Liver (tissue), 9 donors: ENCODE data around the gene TMEM187. TPM values are rescaled to one million over a fixed set of nuclear protein-coding genes. Genes with fewer than 3 reads are reported as not detected.

Experiments
- DNase-seq: peaks from one replicate; pipeline ENCODE4 v3.0.0-alpha.2; 2017; ENCODE audit warnings: low spot score
- H3K27ac ChIP-seq, 2 donors: one replicate each; pipeline ENCODE4 v1.7.0; 2013; ENCODE audit warnings: inconsistent platforms in 2 of 2, low read length in 2 of 2, control low read depth in 1 of 2, low read depth in 1 of 2, mild to moderate bottlenecking in 1 of 2
- H3K27me3 ChIP-seq, 4 donors: one replicate each; pipeline versions ENCODE4 v1.6.1 to v1.7.0; 2013; ENCODE audit warnings: low read length in 3 of 4, inconsistent platforms in 1 of 4, mild to moderate bottlenecking in 1 of 4, moderate library complexity in 1 of 4; ENCODE audit not compliant: control insufficient read depth in 4 of 4, insufficient read depth in 4 of 4
- H3K36me3 ChIP-seq, 4 donors: one replicate each; pipeline versions ENCODE4 v1.6.1 to v1.7.0; 2013; ENCODE audit warnings: low read length in 3 of 4, mild to moderate bottlenecking in 3 of 4, low read depth in 1 of 4, moderate library complexity in 1 of 4; ENCODE audit not compliant: control insufficient read depth in 4 of 4, insufficient read depth in 3 of 4
- H3K4me1 ChIP-seq, 4 donors: one replicate each; pipeline versions ENCODE4 v1.6.1 to v1.7.0; 2013; ENCODE audit warnings: low read length in 3 of 4, mild to moderate bottlenecking in 3 of 4, moderate library complexity in 1 of 4; ENCODE audit not compliant: control insufficient read depth in 4 of 4, insufficient read depth in 4 of 4
- H3K4me3 ChIP-seq, 3 donors: one replicate each; pipeline versions ENCODE4 v1.6.1 to v1.7.0; 2013; ENCODE audit warnings: low read length in 3 of 3, control low read depth in 1 of 3, low read depth in 1 of 3, mild to moderate bottlenecking in 1 of 3
- H3K9ac ChIP-seq, 2 donors: one replicate each; pipeline ENCODE4 v1.7.0; 2013; ENCODE audit warnings: low read length in 2 of 2, mild to moderate bottlenecking in 2 of 2, moderate library complexity in 2 of 2, control low read depth in 1 of 2, low read depth in 1 of 2
- H3K9me3 ChIP-seq, 4 donors: one replicate each; pipeline versions ENCODE4 v1.6.1 to v1.7.0; 2013; ENCODE audit warnings: low read length in 3 of 4; ENCODE audit not compliant: control insufficient read depth in 4 of 4
- CTCF ChIP-seq: fragments of 150-350 bp; IDR thresholded peaks from 2 replicates; pipeline ENCODE4 v1.5.1; 2017; ENCODE audit warnings: improper control_type of control experiment, low read depth, low read length; ENCODE audit not compliant: missing input control
- EGR1 ChIP-seq, 2 donors: IDR thresholded peaks; 2 replicates each; pipeline ENCODE4 v1.6.1; 2016 to 2018; ENCODE audit warnings: antibody characterized with exemption in 2 of 2, low read depth in 2 of 2
- FOXA1 ChIP-seq: IDR thresholded peaks from 2 replicates; pipeline ENCODE4 v1.6.1; 2016; ENCODE audit warnings: antibody characterized with exemption
- FOXA2 ChIP-seq: IDR thresholded peaks from 2 replicates; pipeline ENCODE4 v1.6.1; 2016; ENCODE audit warnings: antibody characterized with exemption
- GABPA ChIP-seq, 2 donors: IDR thresholded peaks in 1 of 2; conservative IDR thresholded peaks in 1 of 2; 2 replicates each; pipeline ENCODE4 v1.6.1; 2016; ENCODE audit warnings: antibody characterized with exemption in 2 of 2, mild to moderate bottlenecking in 1 of 2, moderate library complexity in 1 of 2
- HNF4A ChIP-seq, 2 donors: conservative IDR thresholded peaks; 2 replicates each; pipeline ENCODE4 v1.6.1; 2016; ENCODE audit warnings: antibody characterized with exemption in 2 of 2, mild to moderate bottlenecking in 2 of 2
- HNF4G ChIP-seq: IDR thresholded peaks from 2 replicates; pipeline ENCODE4 v1.6.1; 2016; ENCODE audit warnings: antibody characterized with exemption
- JUND ChIP-seq, 2 donors: IDR thresholded peaks; 2 replicates each; pipeline ENCODE4 v1.6.1; 2016; ENCODE audit warnings: antibody characterized with exemption in 2 of 2
- NR2F2 ChIP-seq: IDR thresholded peaks from 2 replicates; pipeline ENCODE4 v1.6.1; 2016; ENCODE audit warnings: antibody characterized with exemption
- RAD21 ChIP-seq, 2 donors: IDR thresholded peaks; 2 replicates each; pipeline ENCODE4 v1.6.1; 2016; ENCODE audit warnings: antibody characterized with exemption in 2 of 2, mild to moderate bottlenecking in 2 of 2
- REST ChIP-seq: IDR thresholded peaks from 2 replicates; pipeline ENCODE4 v1.6.1; 2016; ENCODE audit warnings: antibody characterized with exemption, mild to moderate bottlenecking
- RXRA ChIP-seq, 2 donors: IDR thresholded peaks; 2 replicates each; pipeline ENCODE4 v1.6.1; 2017 to 2018; ENCODE audit warnings: antibody characterized with exemption in 2 of 2, mild to moderate bottlenecking in 1 of 2
- SP1 ChIP-seq: IDR thresholded peaks from 2 replicates; pipeline ENCODE4 v1.6.1; 2018; ENCODE audit warnings: antibody characterized with exemption, mild to moderate bottlenecking
- TAF1 ChIP-seq: conservative IDR thresholded peaks from 2 replicates; pipeline ENCODE4 v1.6.1; 2016; ENCODE audit warnings: antibody characterized with exemption, mild to moderate bottlenecking
- YY1 ChIP-seq: IDR thresholded peaks from 2 replicates; pipeline ENCODE4 v1.6.1; 2016; ENCODE audit warnings: antibody characterized with exemption, mild to moderate bottlenecking
- WGBS: extraction: QIAGEN DNeasy Blood & Tissue Kit; methylation state at CpG from one replicate; pipeline ENCODE4 v1.1.7; 2013; 5-methylcytosine and 5-hydroxymethylcytosine counted together
- polyA plus RNA-seq, 2 donors: library from polyadenylated mRNA; stranded (reverse) in 1 of 2; unstranded in 1 of 2; fragments of 200-250 nt in 1 of 2; fragments of >200 nt in 1 of 2; fragmentation: Nextera tagmentation in 1 of 2; extraction: Ambion mirVana in 1 of 2; gene quantifications; one replicate each; pipeline versions ENCODE4 v1.2.1 to v1.2.3, GENCODE V29; 2013 to 2015
- total RNA-seq, 2 donors: library from RNA; depleted of rRNA; stranded (reverse); fragments of >200 nt; gene quantifications; one replicate each; pipeline ENCODE4 v1.2.3, GENCODE V29; 2014
- TF ChIP-seq, protein P1 (sequence below): IDR thresholded peaks from 2 replicates; pipeline ENCODE4 v1.6.1; 2016; ENCODE audit warnings: antibody characterized with exemption
- TF ChIP-seq, protein P2 (sequence below): IDR thresholded peaks from 2 replicates; pipeline ENCODE4 v1.6.1; 2016; ENCODE audit warnings: antibody characterized with exemption
- TF ChIP-seq, protein P3 (sequence below): IDR thresholded peaks from 2 replicates; pipeline ENCODE4 v1.6.1; 2016; ENCODE audit warnings: antibody characterized with exemption
- donor health status: healthy.
- donor health status: healthy.
- donor health status: healthy.
- donor health status: healthy.
- donor health status: healthy.

The TMEM187 gene
- total and polyA plus RNA-seq, 4 donors: 2.9 to 5.8 (median 4.1) TPM

DNA sequence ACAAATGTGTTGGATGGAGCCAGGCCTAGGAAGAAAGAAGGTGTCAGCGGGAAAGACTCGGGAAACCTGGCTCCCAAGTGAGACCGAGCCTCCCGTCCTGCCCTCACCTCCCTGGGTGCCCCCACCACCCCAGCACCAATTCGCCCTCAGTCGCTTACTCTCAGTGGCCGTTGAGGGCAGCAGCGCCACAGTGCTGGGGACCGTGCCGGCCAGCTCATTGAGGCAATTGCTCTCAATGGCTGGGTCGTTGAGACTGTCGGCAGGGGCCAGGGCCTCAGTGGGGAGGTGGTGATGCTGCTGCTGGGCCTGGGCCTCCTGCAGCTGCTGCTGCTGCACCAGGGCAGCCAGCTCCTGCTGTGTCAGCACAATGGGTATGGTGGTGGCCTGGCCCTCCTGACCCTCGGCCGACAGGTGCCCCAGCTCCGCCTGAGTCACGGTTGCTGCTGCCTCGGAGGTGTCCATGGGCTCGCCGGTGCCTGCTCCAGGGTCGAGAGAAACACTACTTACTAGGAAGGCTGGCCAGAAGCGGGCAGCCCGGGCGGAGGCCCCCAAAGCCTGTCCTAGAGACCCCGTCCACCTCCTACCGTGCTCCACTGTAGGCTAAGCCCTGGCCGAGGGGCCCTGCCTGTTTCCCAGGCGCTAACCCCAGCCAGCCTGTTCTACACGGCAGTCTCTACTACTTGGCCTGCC, 20.7 kb upstream of the TMEM187 start:
- TF ChIP-seq FOXA1 (no peak), FOXA2 (no peak), NR2F2 (no peak), RAD21 (IDR thresholded peaks at IDR 0.05) (no peak), YY1 (no peak), TAF1 (no peak), EGR1 (IDR thresholded peaks at IDR 0.05; ENCODE audit: low read depth in 2 of 2) (no peak), SP1 (no peak), JUND (IDR thresholded peaks at IDR 0.05) (no peak), CTCF (no peak)
- TF ChIP-seq, protein P1, sequence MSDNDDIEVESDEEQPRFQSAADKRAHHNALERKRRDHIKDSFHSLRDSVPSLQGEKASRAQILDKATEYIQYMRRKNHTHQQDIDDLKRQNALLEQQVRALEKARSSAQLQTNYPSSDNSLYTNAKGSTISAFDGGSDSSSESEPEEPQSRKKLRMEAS: no peak
- TF ChIP-seq, protein P2, sequence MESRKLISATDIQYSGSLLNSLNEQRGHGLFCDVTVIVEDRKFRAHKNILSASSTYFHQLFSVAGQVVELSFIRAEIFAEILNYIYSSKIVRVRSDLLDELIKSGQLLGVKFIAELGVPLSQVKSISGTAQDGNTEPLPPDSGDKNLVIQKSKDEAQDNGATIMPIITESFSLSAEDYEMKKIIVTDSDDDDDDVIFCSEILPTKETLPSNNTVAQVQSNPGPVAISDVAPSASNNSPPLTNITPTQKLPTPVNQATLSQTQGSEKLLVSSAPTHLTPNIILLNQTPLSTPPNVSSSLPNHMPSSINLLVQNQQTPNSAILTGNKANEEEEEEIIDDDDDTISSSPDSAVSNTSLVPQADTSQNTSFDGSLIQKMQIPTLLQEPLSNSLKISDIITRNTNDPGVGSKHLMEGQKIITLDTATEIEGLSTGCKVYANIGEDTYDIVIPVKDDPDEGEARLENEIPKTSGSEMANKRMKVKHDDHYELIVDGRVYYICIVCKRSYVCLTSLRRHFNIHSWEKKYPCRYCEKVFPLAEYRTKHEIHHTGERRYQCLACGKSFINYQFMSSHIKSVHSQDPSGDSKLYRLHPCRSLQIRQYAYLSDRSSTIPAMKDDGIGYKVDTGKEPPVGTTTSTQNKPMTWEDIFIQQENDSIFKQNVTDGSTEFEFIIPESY: no peak
- Histone ChIP-seq H3K9ac (no peak overlapping the region), H3K4me3 (no peak overlapping the region), H3K4me1 (peaks cover 0 to 5% (median 0%) of the 10 kb centered on the region in 4 donors), H3K9me3 (no peaks in the 10 kb centered on the region), H3K27ac (no peak overlapping the region), H3K36me3 (peaks cover 6 to 70% (median 22%) of the 10 kb centered on the region in 4 donors), H3K27me3 (no peaks in the 10 kb centered on the region)
- 97% methylated on average over 28 of the region's 28 CpGs for WGBS
- DNase-seq: no peak

DNA sequence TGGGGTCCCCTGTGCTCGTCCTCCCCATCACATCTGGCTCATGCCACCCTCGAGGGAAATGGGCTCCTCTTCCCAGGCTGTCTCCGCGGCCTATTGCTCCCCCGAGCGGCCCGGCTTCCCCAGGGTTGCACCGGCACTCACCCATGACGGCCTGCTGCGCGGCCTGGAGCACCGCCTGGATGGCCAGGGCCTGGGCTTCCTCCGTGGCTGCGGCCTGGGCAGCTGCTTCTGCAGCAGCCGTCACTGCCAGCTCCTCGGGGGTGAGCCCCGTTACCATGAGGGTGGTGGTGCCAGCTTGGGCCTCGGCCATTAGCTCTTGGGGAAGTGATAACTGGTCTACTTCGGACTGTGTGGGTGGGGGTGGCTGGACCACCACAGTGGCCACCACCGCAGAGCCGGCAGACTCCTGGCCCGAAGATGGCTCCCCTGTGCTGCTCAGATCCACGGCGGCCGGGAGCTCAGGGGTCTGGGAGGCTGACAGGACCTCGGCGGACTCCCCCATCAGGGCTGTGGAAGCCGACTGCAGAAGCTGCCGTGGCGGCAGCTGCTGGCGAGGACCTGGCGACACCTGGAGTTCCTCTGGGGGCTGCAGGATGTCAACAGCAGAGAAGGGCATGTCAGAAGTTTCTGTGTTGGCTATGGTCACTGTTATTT, 20.1 kb upstream of the TMEM187 start:
- H3K4me3 ChIP-seq: no peak overlapping the region
- H3K27me3 ChIP-seq: no peaks in the 10 kb centered on the region
- 96% methylated on average over 32 of the region's 32 CpGs for WGBS
- no peak overlapping the region for H3K9ac ChIP-seq
- TF ChIP-seq JUND (IDR thresholded peaks at IDR 0.05) (no peak), HNF4G (no peak), FOXA2 (no peak), YY1 (no peak), FOXA1 (no peak), SP1 (no peak), HNF4A (conservative IDR thresholded peaks at IDR 0.05) (no peak), RAD21 (IDR thresholded peaks at IDR 0.05) (no peak), CTCF (no peak), NR2F2 (no peak), GABPA (IDR thresholded peaks at IDR 0.05 in 1 of 2, conservative IDR thresholded peaks at IDR 0.05 in 1 of 2) (no peak), REST (no peak), EGR1 (IDR thresholded peaks at IDR 0.05; ENCODE audit: low read depth in 2 of 2) (no peak), RXRA (IDR thresholded peaks at IDR 0.05) (no peak)
- TF ChIP-seq, protein P2: no peak
- TF ChIP-seq, protein P3, sequence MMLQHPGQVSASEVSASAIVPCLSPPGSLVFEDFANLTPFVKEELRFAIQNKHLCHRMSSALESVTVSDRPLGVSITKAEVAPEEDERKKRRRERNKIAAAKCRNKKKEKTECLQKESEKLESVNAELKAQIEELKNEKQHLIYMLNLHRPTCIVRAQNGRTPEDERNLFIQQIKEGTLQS: no peak
- peaks cover 0 to 5% (median 0%) of the 10 kb centered on the region in 4 donors for H3K4me1 ChIP-seq
- H3K27ac ChIP-seq: no peak overlapping the region
- no peak for DNase-seq
- H3K9me3 ChIP-seq: no peaks in the 10 kb centered on the region
- peaks cover 11 to 77% (median 25%) of the 10 kb centered on the region in 4 donors for H3K36me3 ChIP-seq
